HG03565 (cell line): ENCODE results near the gene NCK2.

ENCODE experiments used
- ATAC-seq: cut with Tn5 transposase; IDR thresholded peaks from one replicate; pipeline ENCODE4 v1.9.1; 2021; ENCODE audit warnings: mild to moderate bottlenecking, moderate library complexity; ENCODE audit not compliant: unreplicated experiment

Gene NCK2

GRCh38 chr2:105774781-105775337 is 30.1 kb downstream of the NCK2 start:
- no peak for ATAC-seq

- no peak for ATAC-seq
Measured at GRCh38 chr2:105775809-105776559, 31.3 kb downstream of the NCK2 start.

- ATAC-seq, result no peak
Measured at GRCh38 chr2:105776560-105776928, 31.8 kb downstream of the NCK2 start.

DNA sequence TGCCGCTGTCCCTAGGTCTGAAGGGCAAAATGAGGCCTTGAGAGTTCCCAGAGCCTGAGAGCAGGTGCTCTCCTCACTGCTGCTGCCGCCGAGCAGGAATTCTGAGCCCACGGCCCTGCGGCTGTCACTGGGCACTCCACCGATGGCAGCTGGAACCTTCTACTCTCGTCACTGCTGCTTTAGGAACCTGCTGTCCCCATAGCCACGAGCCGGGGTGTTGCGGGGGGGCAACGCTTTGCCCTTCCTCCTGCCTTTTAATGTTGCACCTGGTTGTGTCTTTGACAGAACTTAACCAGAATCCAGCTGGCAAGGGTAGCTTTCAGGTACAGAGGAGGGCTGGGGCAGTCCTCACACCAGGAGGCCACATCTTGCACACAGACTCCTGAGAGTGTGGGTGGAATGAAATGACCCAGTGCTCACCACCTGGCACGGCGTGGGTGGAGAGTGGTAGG is 32.3 kb downstream of the NCK2 start:
- ATAC-seq, result no peak

DNA sequence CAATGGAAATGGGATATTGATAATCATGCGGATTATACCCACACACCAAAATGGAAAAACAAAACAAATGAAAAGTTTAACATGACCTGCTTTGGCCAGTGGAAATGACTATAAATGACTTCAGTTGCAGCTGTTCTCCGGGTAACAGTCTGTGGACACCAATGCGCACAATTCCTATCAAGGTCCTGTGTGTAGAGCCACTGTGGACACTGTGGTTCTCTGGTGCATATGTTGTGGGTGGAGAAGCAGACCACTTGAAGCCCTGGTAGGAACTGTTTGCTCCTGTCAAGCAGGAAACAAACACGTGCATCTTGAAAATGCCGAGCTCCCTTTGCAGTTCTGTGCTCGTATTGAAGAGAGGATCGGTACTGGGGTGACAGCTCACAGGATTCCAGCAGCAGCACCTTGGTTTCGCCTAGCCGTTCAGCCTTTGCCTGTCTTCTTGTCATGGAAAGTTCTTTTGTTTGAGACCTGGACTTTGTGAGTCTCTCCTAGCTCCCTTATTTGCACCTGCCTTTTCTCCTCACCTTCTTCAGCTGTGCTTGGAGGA is 32.9 kb downstream of the NCK2 start:
- ATAC-seq, result no peak

- no peak for ATAC-seq
Measured at GRCh38 chr2:105778080-105778607, 33.4 kb downstream of the NCK2 start.

GRCh38 chr2:105779394-105779793 is 34.7 kb downstream of the NCK2 start:
- no peak for ATAC-seq

DNA sequence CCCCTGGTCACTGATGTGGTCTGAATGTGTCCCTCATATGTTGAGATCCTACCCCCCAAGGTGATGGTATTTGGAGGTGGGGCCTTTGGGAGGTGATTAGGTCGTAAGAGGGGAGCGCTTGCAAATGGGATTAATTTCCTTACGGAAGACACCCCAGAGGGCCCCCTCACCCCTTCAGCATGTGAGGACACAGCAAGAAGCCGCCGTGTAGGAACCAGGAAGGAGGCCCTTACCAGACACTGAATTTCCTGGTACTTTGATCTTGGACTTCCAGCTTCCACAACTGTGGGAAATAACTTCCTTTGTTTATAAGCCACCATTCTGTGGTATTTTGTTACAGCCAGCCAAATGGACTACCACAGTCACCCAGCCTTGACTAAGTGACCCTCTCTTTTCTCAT is 35.9 kb downstream of the NCK2 start:
- ATAC-seq, result no peak

DNA sequence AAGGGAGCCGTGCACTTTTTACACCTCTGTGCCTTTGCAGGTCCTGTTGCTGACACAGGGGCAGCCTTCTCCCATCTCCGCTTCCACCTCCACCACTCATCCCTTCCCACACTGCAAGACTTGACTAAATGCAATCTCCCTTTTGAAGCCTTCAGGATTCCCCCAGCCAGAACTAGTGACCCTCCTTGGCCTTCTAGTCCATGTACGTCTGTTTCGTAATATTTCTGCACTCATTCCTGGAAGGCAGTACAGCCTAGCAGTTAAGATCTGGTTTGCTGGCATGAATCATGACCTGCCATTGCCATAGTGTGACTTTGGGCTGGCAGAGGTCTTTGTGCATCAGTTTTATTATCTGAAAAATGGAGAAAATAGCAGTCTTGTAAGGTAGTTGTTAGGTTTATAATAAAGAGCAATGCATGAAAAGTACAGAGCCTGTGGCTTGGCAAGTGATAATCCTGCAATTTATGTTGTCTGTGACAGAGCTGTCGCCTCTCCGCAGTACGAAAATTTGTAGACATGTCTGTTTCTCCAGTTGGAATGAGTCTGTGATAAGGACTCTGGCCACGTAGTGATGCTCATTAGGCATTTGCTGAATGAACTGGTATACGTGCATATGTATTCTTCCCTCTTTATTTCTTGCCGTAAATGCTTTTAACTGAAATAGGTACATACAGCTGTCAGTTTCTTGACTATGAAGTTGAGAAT is 36.7 kb downstream of the NCK2 start:
- ATAC-seq, result no peak

GRCh38 chr2:105782123-105782522 is 37.4 kb downstream of the NCK2 start:
- no peak for ATAC-seq

GRCh38 chr2:105782646-105783045 is 37.9 kb downstream of the NCK2 start:
- ATAC-seq, result no peak

DNA sequence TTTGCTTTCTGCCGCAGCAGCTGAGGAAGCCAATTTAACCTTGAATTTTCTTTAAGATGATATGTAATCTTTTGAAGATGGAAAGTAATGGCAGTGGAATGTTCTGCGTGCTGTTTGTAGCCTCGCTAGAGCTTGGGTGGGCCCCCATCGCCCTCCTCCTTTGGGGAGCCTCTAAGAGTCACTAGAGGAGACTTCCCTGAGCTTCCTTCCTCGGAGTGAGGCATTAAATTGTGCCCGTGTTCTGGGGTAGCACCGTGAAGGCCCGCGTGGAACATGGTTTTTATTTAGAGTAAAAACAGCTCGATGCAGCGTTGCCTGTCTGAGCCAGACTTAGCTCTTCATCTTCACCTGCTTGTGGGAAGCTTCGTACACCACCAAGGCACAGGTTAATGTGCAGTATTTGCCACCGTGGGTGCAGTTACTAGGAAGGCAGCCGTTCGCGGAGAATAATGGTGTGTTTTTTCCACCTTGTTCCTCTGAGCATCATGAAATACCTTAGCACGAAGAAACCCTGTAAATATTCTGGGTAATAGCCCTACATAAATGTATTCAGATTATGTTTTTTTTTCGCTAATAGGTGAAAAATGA is 38.5 kb downstream of the NCK2 start:
- no peak for ATAC-seq

DNA sequence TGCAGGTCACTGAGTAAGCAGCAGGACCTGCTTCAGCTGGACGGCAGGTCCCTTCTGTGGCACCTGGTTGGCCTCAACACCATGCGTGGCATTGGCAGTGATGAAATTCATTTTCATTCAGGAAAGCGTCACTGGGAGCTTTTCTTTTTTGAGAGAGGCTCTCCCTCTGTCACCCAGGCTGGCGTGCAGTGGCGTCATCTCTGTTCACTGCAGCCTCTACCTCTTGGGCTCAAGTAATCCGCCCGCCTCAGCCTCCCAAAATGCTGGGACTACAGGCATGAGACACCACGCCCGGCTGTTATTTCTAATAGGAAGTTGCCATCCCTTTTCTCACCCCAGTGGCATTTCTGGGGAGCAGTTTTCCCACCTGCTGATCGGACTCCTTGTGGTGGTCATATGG is 39.3 kb downstream of the NCK2 start:
- ATAC-seq, result no peak

DNA sequence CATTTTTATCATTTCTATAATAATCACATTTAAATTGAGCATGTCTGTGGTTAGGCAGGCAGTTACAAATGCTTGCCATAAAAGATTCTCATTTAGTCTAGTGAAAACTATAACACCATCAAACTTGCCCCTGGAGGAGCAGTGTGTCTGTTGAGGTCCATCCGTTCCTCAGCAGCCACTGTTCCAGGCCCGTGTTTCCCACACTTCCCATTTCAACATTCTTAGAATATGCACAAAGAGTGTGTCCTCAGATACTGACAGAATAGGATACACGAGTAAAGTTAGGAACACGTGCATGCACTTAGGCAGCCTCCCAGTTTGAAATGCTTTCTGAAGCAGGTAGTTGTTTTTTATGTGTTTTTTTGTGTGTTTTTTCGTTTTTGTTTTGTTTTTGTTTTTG is 39.9 kb downstream of the NCK2 start:
- ATAC-seq, result no peak

DNA sequence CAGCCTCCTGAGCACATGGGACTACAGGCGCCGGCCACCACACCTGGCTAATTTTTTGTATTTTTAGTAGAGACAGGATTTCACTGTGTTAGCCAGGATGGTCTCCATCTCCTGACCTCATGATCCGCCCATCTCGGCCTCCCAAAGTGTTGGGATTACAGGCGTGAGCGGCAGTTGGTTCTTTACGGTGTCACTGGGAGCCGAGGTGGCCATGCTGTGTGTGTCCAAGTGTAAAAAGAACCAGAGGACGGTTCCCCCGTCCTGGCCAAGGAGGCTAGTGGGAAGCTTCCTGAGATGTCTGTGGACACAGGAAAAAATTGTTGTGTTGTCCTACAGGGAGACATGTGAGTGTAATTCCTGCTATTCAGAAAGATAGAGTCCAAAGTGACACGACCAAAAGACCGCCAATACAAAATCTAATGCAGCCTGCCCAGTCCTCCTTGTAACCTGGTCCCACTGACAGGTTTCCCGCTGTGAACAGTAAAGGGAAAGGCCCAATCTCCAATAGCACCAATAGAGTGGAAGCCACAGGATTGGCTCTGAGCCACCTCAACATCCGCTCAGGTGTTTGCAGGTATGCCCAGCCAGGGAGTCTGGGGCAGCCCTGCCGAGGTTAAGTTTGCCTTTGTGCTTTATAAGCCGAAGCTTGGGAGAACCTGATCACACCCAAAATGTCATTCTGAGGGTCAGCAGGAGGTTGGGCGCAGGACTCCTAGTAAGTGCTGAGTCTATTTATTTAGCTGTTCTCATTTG is 40.6 kb downstream of the NCK2 start:
- no peak for ATAC-seq

GRCh38 chr2:105786231-105787230 is 41.8 kb downstream of the NCK2 start:
- no peak for ATAC-seq

DNA sequence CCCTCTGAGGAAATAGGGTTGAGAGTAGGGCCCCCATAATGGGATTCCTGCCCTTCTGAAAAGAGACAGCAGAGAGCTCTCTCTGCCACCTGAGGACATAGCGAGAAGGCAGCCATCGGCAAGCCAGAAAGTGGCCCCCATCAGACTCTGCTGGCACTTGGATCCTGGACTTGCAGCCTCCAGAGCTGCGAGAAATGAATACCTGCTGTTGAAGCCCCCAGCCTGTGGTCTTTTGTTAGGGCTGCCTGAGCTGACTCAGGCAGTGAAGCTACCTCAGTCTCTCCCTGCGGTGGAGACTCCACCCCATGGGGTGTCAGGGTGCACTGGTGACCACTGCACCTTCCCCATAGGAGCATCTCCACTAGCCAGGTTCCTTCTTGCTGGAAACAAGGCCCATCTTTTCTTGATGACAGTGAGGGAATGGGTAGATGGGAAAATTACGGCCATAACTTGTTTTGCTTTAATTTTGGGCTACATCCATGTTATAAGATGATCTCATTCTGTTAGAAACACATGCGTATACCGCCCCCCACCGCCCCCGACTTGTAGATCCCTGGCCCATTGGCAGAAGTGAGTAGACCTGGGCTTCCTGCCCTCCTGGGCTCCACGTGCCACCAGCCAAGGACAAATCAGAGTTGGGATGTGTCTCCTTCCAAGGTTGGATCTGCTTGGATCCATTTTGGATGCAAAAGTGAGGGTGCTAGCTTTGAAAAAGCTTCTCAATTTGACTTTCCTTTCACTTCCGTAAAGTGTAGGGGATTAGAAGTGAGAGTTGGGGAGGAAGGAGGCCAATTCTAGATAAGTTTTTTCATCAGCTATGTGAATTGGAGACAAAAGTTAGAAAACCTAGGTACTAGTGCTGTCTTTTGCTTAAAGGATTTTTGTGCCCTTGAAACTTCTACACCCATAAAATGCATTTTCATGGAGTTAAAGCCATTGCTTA is 42.9 kb downstream of the NCK2 start:
- no peak for ATAC-seq

GRCh38 chr2:105788670-105789290 is 44.1 kb downstream of the NCK2 start:
- no peak for ATAC-seq
